IPS-18a (cell line): ENCODE measurements around the gene SNRNP48.

Experiments
- H3K27ac ChIP-seq: one replicate; pipeline ENCODE4 v1.5.1; 2013; ENCODE audit warnings: low read length
- H3K27me3 ChIP-seq: one replicate; pipeline ENCODE4 v1.6.1; 2013; ENCODE audit warnings: mild to moderate bottlenecking, low read length; ENCODE audit not compliant: control insufficient read depth, insufficient read depth
- H3K36me3 ChIP-seq: one replicate; pipeline ENCODE4 v1.6.1; 2013; ENCODE audit warnings: low read depth, low read length; ENCODE audit not compliant: control insufficient read depth
- H3K4me1 ChIP-seq: one replicate; pipeline ENCODE4 v1.6.1; 2013; ENCODE audit warnings: low read depth, low read length; ENCODE audit not compliant: control insufficient read depth
- H3K4me3 ChIP-seq: one replicate; pipeline ENCODE4 v1.5.1; 2013; ENCODE audit warnings: low read length
- H3K9ac ChIP-seq: one replicate; pipeline ENCODE4 v1.6.1; 2013; ENCODE audit warnings: mild to moderate bottlenecking, low read length, moderate library complexity
- H3K9me3 ChIP-seq: one replicate; pipeline ENCODE4 v1.6.1; 2013; ENCODE audit warnings: low read depth, low read length; ENCODE audit not compliant: control insufficient read depth

The SNRNP48 gene

GRCh38 chr6:7615611-7616383 is 25.8 kb downstream of the SNRNP48 start:
- Histone ChIP-seq H3K9me3 (no peaks in the 10 kb centered on the region), H3K4me3 (no peak overlapping the region), H3K27ac (no peak overlapping the region), H3K9ac (no peak overlapping the region), H3K36me3 (peaks cover 14% of the 10 kb centered on the region), H3K4me1 (peaks cover 3% of the 10 kb centered on the region), H3K27me3 (no peaks in the 10 kb centered on the region)

GRCh38 chr6:7617801-7618764 is 28.1 kb downstream of the SNRNP48 start:
- Histone ChIP-seq H3K4me3 (no peak overlapping the region), H3K27me3 (no peaks in the 10 kb centered on the region), H3K9ac (no peak overlapping the region)

GRCh38 chr6:7621761-7622160 is 31.8 kb downstream of the SNRNP48 start:
- Histone ChIP-seq H3K27ac (no peak overlapping the region), H3K4me3 (no peak overlapping the region), H3K9ac (no peak overlapping the region), H3K9me3 (no peaks in the 10 kb centered on the region), H3K4me1 (peaks cover 11% of the 10 kb centered on the region), H3K27me3 (no peaks in the 10 kb centered on the region), H3K36me3 (no peaks in the 10 kb centered on the region)

More at GRCh38 chr6:7617801-7618764, 28.1 kb downstream of the SNRNP48 start:
- Histone ChIP-seq H3K27ac (no peak overlapping the region), H3K4me1 (peaks cover 3% of the 10 kb centered on the region), H3K36me3 (peaks cover under 1% of the 10 kb centered on the region), H3K9me3 (no peaks in the 10 kb centered on the region)

GRCh38 chr6:7624796-7625710 is 35.1 kb downstream of the SNRNP48 start:
- Histone ChIP-seq H3K9me3 (no peaks in the 10 kb centered on the region), H3K27ac (no peak overlapping the region), H3K9ac (no peak overlapping the region), H3K4me1 (peaks cover 11% of the 10 kb centered on the region), H3K27me3 (no peaks in the 10 kb centered on the region), H3K36me3 (no peaks in the 10 kb centered on the region), H3K4me3 (no peak overlapping the region)

GRCh38 chr6:7628479-7628878 is 38.5 kb downstream of the SNRNP48 start:
- Histone ChIP-seq H3K4me1 (peaks cover 11% of the 10 kb centered on the region), H3K36me3 (no peaks in the 10 kb centered on the region), H3K9me3 (no peaks in the 10 kb centered on the region), H3K4me3 (no peak overlapping the region), H3K27ac (no peak overlapping the region), H3K27me3 (no peaks in the 10 kb centered on the region), H3K9ac (no peak overlapping the region)

- H3K9me3 ChIP-seq = no peaks in the 10 kb centered on the region
- H3K4me1 ChIP-seq = peaks cover 11% of the 10 kb centered on the region
Observed at GRCh38 chr6:7628909-7629308, 38.9 kb downstream of the SNRNP48 start.

GRCh38 chr6:7629321-7629720 is 39.3 kb downstream of the SNRNP48 start:
- no peak overlapping the region for H3K4me3 ChIP-seq
- peaks cover 11% of the 10 kb centered on the region for H3K4me1 ChIP-seq
- H3K27me3 ChIP-seq = no peaks in the 10 kb centered on the region
- H3K36me3 ChIP-seq = no peaks in the 10 kb centered on the region
- H3K9ac ChIP-seq = no peak overlapping the region
- H3K9me3 ChIP-seq = no peaks in the 10 kb centered on the region
- no peak overlapping the region for H3K27ac ChIP-seq

More at GRCh38 chr6:7628909-7629308, 38.9 kb downstream of the SNRNP48 start:
- Histone ChIP-seq H3K36me3 (no peaks in the 10 kb centered on the region), H3K9ac (no peak overlapping the region), H3K4me3 (no peak overlapping the region), H3K27me3 (no peaks in the 10 kb centered on the region), H3K27ac (no peak overlapping the region)

GRCh38 chr6:7630792-7631191 is 40.8 kb downstream of the SNRNP48 start:
- H3K9me3 ChIP-seq = no peaks in the 10 kb centered on the region
- H3K27me3 ChIP-seq = no peaks in the 10 kb centered on the region
- H3K4me1 ChIP-seq = no peaks in the 10 kb centered on the region
- H3K36me3 ChIP-seq = no peaks in the 10 kb centered on the region
- no peak overlapping the region for H3K4me3 ChIP-seq
- H3K9ac ChIP-seq = no peak overlapping the region
- no peak overlapping the region for H3K27ac ChIP-seq

- Histone ChIP-seq H3K4me3 (no peak overlapping the region), H3K4me1 (no peaks in the 10 kb centered on the region), H3K36me3 (no peaks in the 10 kb centered on the region), H3K9ac (no peak overlapping the region), H3K27me3 (no peaks in the 10 kb centered on the region), H3K9me3 (no peaks in the 10 kb centered on the region), H3K27ac (no peak overlapping the region)
Observed at GRCh38 chr6:7631466-7631865, 41.5 kb downstream of the SNRNP48 start.

- no peaks in the 10 kb centered on the region for H3K9me3 ChIP-seq
- no peaks in the 10 kb centered on the region for H3K36me3 ChIP-seq
- no peaks in the 10 kb centered on the region for H3K4me1 ChIP-seq
- no peak overlapping the region for H3K27ac ChIP-seq
- no peak overlapping the region for H3K9ac ChIP-seq
- H3K27me3 ChIP-seq = no peaks in the 10 kb centered on the region
- no peak overlapping the region for H3K4me3 ChIP-seq
Observed at GRCh38 chr6:7632501-7633290, 42.7 kb downstream of the SNRNP48 start.
